HG03521 (cell line): Measurements from ENCODE around the gene SUN1.

Experiments
- ATAC-seq: cut with Tn5 transposase; IDR thresholded peaks from one replicate; pipeline ENCODE4 v1.9.1; 2021; ENCODE audit warnings: mild to moderate bottlenecking, moderate library complexity; ENCODE audit not compliant: unreplicated experiment

Gene SUN1

DNA sequence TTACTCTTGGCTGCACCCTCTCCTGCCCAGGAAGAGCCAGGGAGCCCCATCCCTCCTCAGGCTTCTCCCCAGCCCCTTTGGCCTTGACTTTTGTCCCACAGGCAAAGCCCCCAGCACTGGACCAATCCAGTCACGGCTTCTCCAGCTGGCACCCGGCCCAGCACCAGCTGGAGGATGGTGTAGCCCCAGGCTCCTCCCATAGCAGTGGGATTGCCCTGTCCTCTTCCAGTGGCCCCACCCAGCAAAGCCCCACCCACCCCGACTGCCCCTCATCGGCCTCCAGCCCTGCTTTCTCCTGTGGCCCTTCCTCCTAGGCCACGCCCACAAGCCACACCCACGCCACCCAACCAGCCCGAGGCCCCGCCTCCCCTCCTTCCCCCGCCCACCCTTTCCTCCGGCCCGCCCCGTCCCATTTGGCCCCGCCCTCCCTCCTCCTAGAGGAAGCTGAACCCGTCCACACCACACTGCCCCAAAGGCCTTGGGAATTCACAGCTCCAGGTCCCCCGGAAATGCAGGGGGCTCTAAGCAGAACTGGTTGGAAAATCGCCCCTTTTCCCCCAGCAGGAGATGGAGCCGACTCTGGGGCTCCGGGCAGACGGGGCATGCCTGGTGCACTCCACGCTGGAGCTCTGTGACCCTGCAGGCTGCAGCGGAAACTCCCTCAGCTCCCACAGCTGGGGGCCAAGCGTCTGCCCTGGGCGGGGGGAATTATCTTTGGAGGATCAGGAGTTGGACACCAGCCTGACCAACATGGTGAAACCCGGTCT lies 69.3 kb downstream of the SUN1 start:
- no peak for ATAC-seq

DNA sequence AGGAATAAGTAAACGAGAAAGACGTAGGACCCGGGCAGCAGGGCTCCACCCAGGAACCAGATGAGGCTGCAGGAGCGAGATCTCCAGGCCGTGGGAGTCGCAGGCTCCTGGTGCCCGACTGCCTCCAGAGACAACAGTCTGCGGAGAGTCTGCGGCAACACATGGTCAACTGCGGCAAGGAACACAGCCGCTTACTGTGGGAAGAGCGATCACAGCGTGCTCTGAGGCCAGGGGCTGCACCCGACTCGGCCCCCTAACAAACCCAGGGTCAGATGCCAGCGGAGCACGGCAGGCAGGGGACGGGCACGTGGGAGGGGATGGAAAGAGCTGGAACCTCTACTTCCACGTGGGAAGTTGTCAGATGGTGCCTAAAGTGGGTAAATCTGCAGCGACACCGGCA lies 70.7 kb downstream of the SUN1 start:
- no peak for ATAC-seq

DNA sequence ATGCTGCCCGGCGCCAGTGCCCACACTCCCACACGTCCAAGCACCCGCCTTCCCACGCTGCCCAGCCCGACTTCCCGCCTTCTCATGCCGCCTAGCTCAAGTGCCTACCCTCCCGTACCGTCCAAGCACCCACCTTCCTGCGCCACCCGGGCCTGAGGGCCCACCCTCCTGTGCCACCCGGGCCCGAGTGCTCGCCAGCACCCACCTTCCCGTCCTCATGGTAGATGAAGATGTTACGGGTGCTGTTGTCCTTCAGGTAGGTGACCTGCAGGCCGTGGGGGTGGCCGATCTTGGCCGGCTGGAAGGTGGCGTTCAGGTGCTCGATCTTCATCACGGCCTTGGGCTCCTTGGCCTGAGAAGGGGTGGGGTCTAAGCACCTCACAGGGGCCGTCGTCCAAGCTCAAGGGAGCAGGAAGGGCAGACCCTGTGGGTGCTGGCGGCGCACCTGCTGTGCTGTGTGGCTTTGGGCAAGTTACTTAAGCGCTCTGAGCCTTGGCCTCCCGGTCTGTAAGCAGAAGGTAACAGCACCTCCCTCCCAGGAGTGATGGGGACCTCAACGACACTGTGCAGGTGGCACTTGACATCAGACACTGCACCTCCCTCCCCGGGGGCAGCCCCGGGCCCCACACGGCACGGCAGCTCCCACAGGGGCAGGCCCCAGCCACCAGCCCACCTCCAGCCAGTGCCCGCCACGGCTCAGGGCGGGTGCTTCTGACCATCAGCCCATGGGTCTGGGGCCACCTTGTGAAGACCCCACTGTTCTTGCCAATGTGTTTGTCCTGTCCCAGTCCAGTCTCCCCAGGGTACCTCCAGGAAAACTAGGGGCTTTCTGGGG lies 71.9 kb downstream of the SUN1 start:
- no peak for ATAC-seq

DNA sequence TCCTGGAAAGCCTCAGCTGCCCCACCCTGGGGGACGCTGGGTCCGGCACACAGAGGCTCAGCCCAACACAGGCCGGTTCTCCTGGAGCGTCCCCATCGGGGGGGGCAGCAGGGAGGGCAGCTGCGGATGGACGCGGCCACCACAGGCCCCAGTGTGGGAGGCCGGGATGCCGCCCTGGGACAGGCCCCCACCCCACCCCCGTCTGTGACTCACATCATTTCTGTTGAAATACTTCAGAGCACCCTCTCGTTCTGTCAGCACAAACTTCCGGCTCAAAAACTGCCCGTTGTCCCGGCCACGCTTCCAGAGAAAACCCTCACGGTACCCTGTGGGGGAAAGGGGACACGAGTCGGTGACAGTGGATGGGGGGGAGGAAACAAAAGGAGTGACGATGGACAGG lies 72.6 kb downstream of the SUN1 start:
- no peak for ATAC-seq

DNA sequence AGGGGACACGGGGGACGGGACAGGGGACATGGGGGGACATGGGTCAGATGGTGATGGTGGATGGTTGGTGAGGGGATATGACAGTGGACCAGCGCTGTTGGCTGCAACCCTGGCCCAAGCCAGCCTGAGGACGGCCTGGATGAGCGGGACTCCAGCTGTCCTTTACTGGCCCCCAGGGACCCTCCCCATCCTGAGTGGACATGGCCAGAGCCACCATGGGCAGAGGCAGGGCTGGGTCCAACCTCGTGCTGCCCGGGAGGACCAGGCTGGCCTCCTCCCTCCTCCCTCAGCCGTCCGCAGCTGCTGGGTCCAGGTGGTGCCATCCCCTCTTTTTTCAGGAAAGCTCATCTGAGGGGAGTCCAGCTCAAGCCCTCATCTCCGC lies 74.5 kb downstream of the SUN1 start:
- ATAC-seq: no peak

DNA sequence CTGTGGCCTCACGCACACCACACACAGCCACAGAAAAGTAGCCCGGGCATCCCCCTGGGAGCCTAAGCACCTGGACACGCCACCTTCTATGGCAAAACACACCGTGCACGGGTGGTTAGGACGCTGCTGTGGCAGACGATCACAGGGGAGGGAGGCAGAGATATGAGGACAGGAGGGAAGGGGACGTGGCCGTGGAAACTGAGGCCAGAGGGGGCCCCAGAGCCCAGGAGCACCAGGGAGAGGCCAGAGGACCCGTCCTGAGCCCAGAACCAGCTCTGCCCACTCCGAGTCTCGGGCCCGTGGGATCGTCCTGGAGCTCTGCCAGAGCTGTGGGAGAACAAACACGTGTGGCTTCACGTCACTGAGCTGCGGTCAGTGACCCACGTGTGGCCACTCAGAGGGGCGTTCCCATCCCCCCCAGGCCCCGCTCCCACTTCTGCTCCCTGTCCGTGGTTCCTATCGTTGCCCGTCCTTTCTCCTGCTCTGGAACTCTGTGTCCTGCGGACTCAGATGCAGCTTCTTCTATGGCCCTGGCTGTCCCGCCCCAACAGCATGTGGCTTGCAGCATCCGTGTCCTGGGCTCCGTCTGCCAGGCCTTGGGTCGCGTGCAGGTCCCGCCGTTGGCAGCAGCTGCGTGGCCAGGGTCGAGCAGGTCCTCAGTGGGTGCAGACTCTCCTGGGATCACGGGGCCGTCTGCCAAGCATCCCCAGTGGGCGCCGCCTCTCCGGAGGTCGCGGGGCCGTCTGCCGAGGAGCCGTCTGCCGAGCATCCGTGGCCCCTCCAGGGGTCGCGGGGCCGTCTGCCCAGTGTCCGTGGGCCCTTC lies 75.1 kb downstream of the SUN1 start:
- ATAC-seq: no peak

DNA sequence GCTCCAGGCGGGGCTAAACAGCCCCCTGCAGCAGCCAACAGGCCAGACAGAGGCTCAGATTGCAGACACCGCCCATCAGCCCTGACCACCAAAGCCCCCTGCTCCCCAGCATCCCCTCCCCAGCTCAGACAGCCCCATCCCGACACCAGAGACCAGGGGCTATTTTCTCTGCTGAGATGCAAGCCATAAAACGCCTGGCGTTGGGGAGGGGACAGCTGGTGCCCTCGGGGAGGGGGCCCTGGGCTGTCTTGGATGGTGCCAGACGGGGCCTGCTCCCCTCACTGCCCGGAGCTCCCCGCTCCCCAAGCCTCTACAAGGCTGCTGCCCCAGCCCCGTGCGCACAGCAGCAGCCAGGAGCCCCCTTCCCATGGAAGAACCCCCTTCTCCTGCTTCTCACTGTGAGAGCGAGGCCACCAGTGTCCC lies 75.9 kb downstream of the SUN1 start:
- ATAC-seq: no peak

DNA sequence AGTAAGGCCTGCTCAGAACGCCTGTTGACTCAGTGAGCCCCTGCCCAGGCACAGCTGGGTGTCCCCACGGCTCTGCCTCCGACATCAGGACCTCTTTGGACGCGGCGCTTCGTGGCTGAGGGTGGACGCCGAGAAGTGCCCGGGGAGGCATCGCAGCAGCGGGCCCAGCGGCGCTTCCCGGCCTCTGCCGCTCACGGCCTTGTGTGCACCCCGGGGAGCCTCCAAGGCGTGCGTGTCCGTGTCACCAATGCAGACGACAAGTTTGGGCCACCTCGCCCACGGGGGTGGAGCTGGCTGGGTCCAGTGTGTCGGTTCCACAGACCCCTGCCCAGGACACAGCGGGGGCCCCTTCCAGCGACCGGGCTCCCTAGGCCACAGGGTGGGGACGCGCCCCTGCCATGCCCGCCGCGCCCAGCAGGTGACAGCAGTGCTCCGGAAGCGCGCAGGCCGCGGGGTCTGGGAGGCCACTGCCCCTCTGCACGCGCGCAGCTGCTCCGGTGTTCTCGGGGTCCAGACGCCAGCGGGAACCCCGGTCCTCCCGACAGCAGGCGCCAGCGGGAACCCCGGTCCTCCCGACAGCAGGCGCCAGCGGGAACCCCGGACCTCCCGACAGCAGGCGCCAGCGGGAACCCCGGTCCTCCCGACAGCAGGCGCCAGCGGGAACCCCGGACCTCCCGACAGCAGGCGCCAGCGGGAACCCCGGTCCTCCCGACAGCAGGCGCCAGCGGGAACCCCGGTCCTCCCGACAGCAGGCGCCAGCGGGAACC lies 76.5 kb downstream of the SUN1 start:
- ATAC-seq: peak; percentile 67

DNA sequence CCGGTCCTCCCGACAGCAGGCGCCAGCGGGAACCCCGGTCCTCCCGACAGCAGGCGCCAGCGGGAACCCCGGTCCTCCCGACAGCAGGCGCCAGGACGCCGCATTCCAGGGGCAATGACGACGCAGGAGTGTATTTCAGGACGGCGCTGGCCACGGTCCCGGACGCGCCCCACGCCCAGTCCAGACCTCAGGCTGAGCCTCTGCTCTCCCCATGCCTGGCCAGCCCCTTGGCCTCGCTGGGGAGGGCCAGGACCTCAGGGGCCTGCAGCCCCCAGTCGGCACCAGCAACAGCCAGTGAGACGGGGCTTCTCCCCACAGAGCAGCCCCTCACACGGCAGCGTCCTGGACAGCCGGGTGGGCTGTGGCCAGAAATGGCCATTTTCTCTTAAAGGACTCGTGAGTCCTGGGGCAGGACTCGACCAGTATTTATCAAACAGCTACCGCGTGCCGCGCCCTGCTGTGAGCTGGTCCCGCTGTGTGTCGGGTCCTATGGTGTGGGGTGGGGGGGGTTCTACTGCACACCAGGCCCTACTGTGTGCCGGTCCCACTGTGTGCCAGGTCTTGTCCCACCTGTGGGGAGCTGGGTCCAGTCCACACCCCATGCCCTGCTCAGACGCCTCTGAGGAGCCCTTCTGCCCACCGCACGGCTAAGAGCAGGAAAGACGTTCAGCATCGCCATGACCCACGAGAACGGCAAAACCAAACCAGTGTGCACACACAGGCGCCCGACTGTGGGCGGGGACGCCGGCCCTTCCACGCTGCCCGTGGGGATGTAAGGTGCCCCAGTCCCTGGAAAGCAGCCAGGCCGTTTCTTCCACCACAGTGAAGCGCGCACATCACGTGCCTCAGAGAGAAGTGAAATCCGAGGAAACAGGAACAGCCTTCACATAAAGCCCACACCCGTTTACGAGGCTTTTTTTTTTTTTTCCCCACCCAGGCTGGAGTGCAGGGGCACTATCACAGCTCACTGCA lies 77.4 kb downstream of the SUN1 start:
- no peak for ATAC-seq

DNA sequence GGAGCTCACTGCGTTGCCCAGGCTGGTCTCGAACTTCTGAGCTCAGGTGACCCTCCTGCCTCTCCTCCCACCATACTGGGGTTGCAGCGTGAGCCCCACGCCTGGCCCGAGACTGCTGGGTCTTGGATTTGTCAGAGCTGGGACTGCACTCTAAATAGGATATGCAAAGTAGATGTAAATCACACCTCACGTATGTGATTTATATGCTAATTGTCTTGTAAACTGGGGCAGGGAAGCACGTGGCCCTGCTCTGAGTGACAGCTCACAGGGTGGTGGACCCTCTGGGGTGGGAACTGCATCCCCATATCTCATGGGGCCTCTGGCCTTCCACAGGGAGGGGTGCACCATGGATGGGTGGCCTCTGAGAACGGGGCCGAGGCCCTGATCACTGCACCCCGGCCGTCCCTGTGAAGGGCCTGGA lies 78.2 kb downstream of the SUN1 start:
- ATAC-seq: no peak

DNA sequence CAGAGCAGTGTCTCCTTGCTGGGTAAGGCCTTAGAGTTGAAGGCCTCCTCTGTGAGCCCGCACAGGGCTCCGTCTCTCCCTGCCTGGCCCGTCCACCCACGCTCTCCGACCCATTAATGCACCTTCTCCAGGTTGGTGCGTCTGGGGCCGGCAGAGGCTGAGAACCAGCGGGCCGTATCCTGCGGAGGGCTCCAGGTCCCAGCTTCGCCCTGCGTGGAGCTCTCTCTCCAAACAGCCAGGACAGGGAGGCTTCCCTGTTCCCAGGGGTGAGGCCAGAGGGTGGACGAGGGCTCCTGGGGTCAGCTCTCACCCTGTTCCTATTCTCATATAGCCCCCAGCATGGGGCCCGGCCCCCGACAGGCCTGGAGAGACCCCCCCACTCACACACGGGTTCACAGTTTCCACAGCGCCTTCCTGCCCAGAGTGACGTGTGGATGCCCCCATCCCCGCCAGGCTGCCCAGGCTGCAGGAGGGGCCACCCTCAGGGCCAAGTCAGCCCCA lies 78.7 kb downstream of the SUN1 start:
- no peak for ATAC-seq

DNA sequence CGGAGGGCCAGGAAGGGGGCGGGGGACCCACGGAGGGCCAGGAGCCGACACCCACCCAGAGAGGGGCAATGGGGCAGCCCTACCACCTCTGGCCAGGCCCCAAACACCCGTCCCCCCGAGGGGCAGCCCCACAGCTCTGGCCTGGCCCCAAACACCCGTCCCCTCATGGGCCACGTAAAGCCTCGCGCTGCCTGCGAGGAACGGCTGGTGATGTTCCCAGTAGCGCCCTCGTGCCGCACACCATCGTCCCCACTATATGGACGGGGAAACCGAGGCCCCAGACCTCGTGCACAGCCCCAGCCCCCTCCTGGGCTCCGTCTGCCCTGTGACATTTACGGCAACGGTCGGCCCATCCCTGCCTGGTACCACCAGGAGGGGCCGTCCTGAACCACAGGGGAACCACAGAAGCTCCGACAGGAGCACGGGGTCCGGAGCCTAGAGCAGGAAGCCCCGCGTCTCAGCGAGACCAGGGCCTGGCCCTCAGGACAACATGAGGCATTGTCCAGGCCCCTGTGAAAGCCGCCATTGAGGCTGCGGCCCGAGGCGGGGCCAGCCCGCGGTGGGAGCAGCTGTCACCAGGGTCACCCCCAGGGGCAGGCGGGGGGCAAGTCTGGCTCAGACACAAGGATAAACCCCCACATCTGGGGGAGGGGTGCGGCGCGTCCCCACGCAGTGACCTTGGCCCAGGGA lies 79.7 kb downstream of the SUN1 start:
- ATAC-seq: no peak

DNA sequence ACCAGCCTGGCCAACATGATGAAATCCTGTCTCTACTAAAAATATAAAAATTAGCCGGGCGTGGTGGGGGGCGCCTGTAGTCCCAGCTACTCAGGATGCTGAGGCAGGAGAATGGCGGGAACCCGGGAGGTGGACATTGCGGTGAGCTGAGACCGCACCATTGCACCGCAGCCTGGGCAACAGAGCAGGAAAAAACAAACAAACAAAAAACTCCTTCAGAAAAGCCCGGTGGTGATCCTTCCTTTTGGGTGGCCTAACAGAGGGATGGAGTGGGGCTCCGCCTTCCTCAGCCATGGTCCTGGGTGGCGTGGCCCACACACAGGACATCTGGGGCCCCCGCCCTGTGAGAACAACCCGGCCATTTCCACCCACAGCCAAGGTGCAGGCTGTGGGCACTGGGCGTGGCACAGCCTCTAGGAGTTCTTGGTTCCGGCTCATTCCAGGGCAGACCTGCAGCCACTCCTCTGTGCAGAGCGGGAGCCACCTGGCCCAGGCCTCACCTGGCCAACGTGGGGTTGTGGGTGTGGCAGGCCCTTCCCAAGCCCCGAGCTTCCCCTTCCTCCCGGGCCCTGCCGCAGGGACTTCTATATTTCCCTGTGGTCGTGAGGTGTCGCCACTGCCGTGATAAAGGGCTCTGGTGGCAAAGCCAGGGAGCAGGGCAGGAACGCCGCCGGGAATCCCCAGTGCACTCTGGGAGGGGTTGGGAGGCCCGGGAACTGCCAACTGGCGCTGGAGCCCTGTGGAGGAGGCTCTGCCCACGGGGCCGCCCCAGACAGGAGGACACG lies 81.7 kb downstream of the SUN1 start:
- no peak for ATAC-seq

DNA sequence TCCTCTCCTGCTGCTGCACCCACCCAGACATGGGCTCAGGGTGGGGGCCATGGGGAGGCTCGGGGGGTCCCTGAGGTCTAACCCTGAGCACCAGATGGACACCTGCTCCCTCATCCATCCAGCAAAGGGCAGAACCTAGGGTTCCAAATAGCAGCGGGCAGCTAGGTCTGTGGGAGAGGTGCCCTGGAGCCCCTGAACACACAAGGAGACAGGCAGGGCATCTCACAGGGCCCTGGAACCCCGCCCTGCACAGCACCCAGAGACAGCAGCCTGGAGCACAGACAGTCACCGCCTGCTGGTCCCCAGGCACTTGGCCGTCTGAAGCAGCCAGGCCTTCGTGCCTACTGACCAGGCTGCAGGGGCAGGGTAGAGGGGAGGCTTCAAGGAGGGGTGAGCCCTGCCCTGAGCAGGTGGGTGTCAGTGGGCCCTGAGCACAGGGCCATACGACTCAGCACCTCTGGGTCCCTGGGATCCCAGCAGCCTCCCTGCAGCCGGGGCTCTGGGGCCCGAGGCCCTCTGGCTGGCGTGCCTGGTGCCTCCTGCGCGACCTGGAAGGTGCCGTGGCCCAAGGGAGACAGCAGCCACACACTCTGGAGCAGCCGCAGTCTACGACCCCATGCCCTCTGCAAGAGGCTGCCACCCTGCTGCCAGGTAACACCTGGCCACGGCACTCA lies 82.4 kb downstream of the SUN1 start:
- ATAC-seq: no peak

DNA sequence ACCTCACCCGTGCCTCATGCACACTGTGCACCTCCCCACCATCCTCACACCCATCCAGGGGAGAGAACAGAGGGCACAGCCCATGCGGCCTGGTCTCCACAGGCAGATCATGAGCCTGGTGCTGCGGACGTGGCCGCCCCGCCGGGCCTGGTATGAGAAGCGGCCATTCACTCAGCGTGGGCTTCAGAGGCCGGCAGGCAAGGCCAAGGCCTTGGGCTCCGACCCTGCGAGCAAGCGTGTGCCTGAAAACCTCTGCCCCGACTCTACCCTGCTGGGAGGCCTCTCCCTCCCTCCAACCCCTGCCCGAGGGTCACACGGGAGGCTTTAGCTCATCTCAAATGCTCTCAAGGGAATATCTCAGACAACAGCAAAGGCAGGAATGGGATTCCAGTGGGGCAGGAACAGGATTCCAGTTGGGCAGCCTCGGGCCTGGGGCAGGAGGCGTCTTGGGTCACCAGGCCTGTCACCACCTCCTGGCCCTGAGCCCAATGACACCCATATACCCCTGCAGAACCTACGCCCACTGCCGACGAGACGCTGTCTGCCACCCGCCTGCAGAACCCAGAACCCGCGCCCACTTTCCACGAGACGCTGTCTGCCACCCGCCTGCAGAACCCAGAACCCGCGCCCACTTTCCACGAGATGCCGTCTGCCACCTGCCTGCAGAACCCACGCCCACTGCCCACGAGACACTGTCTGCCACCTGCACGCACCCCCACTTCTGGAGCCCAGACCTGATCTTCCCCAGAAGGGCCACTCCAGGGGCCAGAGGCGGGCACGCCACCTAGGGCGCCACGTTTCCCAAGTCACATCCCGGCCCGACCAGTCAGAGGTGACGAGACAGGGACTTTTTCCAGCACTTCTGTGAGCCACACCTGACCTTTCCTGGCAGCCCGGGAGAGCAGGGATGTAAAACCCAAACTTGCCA lies 83.3 kb downstream of the SUN1 start:
- no peak for ATAC-seq

DNA sequence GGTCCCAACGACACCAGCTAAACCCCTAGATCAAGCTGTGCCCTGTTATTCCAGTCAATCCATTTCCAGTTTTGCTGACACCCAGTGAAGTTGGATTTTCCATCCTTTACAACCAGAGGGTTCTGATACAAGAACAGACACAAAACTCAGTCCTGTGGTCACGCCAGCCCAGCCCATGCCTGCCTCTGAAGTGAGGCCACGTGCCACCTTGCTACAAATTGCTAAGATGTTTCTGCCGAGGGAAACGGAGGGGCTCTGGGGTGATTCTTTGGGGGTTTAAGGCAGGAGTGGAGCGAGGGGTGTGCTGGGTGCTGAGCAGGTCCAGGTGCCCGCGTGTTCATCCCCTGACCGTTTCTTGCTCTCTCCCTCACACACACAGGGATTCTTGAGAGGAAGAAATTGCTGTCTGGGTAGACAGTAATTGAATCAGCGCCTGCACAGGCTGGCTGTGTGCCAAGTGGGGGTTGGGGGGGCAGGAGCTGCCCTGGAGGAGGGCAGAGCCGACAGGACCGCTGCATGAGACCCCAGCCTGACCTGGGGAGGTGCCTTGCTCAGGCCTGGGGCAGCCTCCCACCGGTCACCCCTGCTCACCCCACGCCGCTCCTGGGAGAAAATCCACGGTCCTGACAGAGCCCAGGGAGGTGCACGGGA lies 84.1 kb downstream of the SUN1 start:
- no peak for ATAC-seq
